ENCODE data around the gene YEATS2. TPM values are rescaled to one million over a fixed set of nuclear protein-coding genes. Genes with fewer than 3 reads are reported as not detected.
"Not testable (repeated sequence)": the region's sequence is repeated elsewhere in the genome, so short reads cannot be mapped to it uniquely, and the experiment has no call there.

YEATS2 gene
- polyA plus RNA-seq, 2 donors, result 5.8 to 9.0 TPM

GRCh38 chr3:183782576-183783276 is 85.1 kb downstream of the YEATS2 start:
- 75 to 85% methylated on average over 7 of the region's 7 CpGs for WGBS, 2 donors
- Histone ChIP-seq H3K27me3 (ENCODE audit: control insufficient read depth in 1 of 2, insufficient read depth in 2 of 2, low read length in 2 of 2) (no peaks in the 10 kb centered on the region), H3K9me3 (ENCODE audit: control insufficient read depth in 2 of 2, insufficient read depth in 1 of 2, low read depth in 1 of 2, low read length in 1 of 2) (no peaks in the 10 kb centered on the region), H3K4me1 (ENCODE audit: control insufficient read depth in 2 of 2, insufficient read depth in 2 of 2, low read length in 1 of 2) (no peaks in the 10 kb centered on the region), H3K36me3 (ENCODE audit: control insufficient read depth in 2 of 2, insufficient read depth in 2 of 2, low read length in 1 of 2) (peaks cover 8 to 12% of the 10 kb centered on the region in 2 donors), H3K4me3 (ENCODE audit: low read depth in 1 of 2, low read length in 2 of 2) (no peak overlapping the region), H3K27ac (ENCODE audit: low read depth in 2 of 2, low read length in 1 of 2) (no peak overlapping the region)

- H3K4me1 ChIP-seq (ENCODE audit: control insufficient read depth in 2 of 2, insufficient read depth in 2 of 2, low read length in 1 of 2); H3K27me3 ChIP-seq (ENCODE audit: control insufficient read depth in 1 of 2, insufficient read depth in 2 of 2, low read length in 2 of 2); H3K4me3 ChIP-seq (ENCODE audit: low read depth in 1 of 2, low read length in 2 of 2); H3K27ac ChIP-seq (ENCODE audit: low read depth in 2 of 2, low read length in 1 of 2); H3K9me3 ChIP-seq (ENCODE audit: control insufficient read depth in 2 of 2, insufficient read depth in 1 of 2, low read depth in 1 of 2, low read length in 1 of 2): not testable (repeated sequence)
- 90 to 93% methylated on average over 10 of the region's 10 CpGs for WGBS, 2 donors
- peaks cover 8 to 12% of the 10 kb centered on the region in 2 donors for H3K36me3 ChIP-seq (ENCODE audit: control insufficient read depth in 2 of 2, insufficient read depth in 2 of 2, low read length in 1 of 2)
These were observed 86.9 kb downstream of the YEATS2 start for GRCh38 chr3:183784503-183784902.

GRCh38 chr3:183789826-183790225 is 92.2 kb downstream of the YEATS2 start:
- WGBS, 2 donors, result 86% methylated on average over 4 of the region's 4 CpGs
- Histone ChIP-seq H3K36me3 (ENCODE audit: control insufficient read depth in 2 of 2, insufficient read depth in 2 of 2, low read length in 1 of 2) (peaks cover 5 to 11% of the 10 kb centered on the region in 2 donors), H3K27me3 (ENCODE audit: control insufficient read depth in 1 of 2, insufficient read depth in 2 of 2, low read length in 2 of 2) (no peaks in the 10 kb centered on the region), H3K4me1 (ENCODE audit: control insufficient read depth in 2 of 2, insufficient read depth in 2 of 2, low read length in 1 of 2) (no peaks in the 10 kb centered on the region), H3K9me3 (ENCODE audit: control insufficient read depth in 2 of 2, insufficient read depth in 1 of 2, low read depth in 1 of 2, low read length in 1 of 2) (no peaks in the 10 kb centered on the region), H3K27ac (ENCODE audit: low read depth in 2 of 2, low read length in 1 of 2) (no peak overlapping the region), H3K4me3 (ENCODE audit: low read depth in 1 of 2, low read length in 2 of 2) (no peak overlapping the region)

- Histone ChIP-seq H3K36me3 (ENCODE audit: control insufficient read depth in 2 of 2, insufficient read depth in 2 of 2, low read length in 1 of 2) (peaks cover 5 to 11% of the 10 kb centered on the region in 2 donors), H3K27me3 (ENCODE audit: control insufficient read depth in 1 of 2, insufficient read depth in 2 of 2, low read length in 2 of 2) (no peaks in the 10 kb centered on the region), H3K4me1 (ENCODE audit: control insufficient read depth in 2 of 2, insufficient read depth in 2 of 2, low read length in 1 of 2) (no peaks in the 10 kb centered on the region), H3K27ac (ENCODE audit: low read depth in 2 of 2, low read length in 1 of 2) (no peak overlapping the region), H3K4me3 (ENCODE audit: low read depth in 1 of 2, low read length in 2 of 2) (no peak overlapping the region), H3K9me3 (ENCODE audit: control insufficient read depth in 2 of 2, insufficient read depth in 1 of 2, low read depth in 1 of 2, low read length in 1 of 2) (no peaks in the 10 kb centered on the region)
- 95 to 96% methylated on average over 16 of the region's 16 CpGs for WGBS, 2 donors
These were observed 93.1 kb downstream of the YEATS2 start for GRCh38 chr3:183790700-183791099.

GRCh38 chr3:183792976-183793375 is 95.4 kb downstream of the YEATS2 start:
- 91 to 93% methylated on average over 6 of the region's 6 CpGs for WGBS, 2 donors
- no peaks in the 10 kb centered on the region for H3K4me1 ChIP-seq (ENCODE audit: control insufficient read depth in 2 of 2, insufficient read depth in 2 of 2, low read length in 1 of 2)
- H3K27me3 ChIP-seq (ENCODE audit: control insufficient read depth in 1 of 2, insufficient read depth in 2 of 2, low read length in 2 of 2), result no peaks in the 10 kb centered on the region
- H3K36me3 ChIP-seq (ENCODE audit: control insufficient read depth in 2 of 2, insufficient read depth in 2 of 2, low read length in 1 of 2), result peaks cover 3 to 13% of the 10 kb centered on the region in 2 donors
- H3K4me3 ChIP-seq (ENCODE audit: low read depth in 1 of 2, low read length in 2 of 2), result no peak overlapping the region
- H3K27ac ChIP-seq (ENCODE audit: low read depth in 2 of 2, low read length in 1 of 2), result no peak overlapping the region
- H3K9me3 ChIP-seq (ENCODE audit: control insufficient read depth in 2 of 2, insufficient read depth in 1 of 2, low read depth in 1 of 2, low read length in 1 of 2), result no peaks in the 10 kb centered on the region

- Histone ChIP-seq H3K27me3 (ENCODE audit: control insufficient read depth in 1 of 2, insufficient read depth in 2 of 2, low read length in 2 of 2) (no peaks in the 10 kb centered on the region), H3K27ac (ENCODE audit: low read depth in 2 of 2, low read length in 1 of 2) (no peak overlapping the region), H3K4me1 (ENCODE audit: control insufficient read depth in 2 of 2, insufficient read depth in 2 of 2, low read length in 1 of 2) (no peaks in the 10 kb centered on the region), H3K36me3 (ENCODE audit: control insufficient read depth in 2 of 2, insufficient read depth in 2 of 2, low read length in 1 of 2) (peaks cover 5 to 16% of the 10 kb centered on the region in 2 donors), H3K4me3 (ENCODE audit: low read depth in 1 of 2, low read length in 2 of 2) (no peak overlapping the region), H3K9me3 (ENCODE audit: control insufficient read depth in 2 of 2, insufficient read depth in 1 of 2, low read depth in 1 of 2, low read length in 1 of 2) (no peaks in the 10 kb centered on the region)
- 92 to 97% methylated on average over 4 of the region's 4 CpGs for WGBS, 2 donors
These were observed 96.9 kb downstream of the YEATS2 start for GRCh38 chr3:183794452-183794851.

- Histone ChIP-seq H3K36me3 (ENCODE audit: control insufficient read depth in 2 of 2, insufficient read depth in 2 of 2, low read length in 1 of 2) (peaks cover 9 to 21% of the 10 kb centered on the region in 2 donors), H3K27me3 (ENCODE audit: control insufficient read depth in 1 of 2, insufficient read depth in 2 of 2, low read length in 2 of 2) (no peaks in the 10 kb centered on the region), H3K9me3 (ENCODE audit: control insufficient read depth in 2 of 2, insufficient read depth in 1 of 2, low read depth in 1 of 2, low read length in 1 of 2) (no peaks in the 10 kb centered on the region), H3K27ac (ENCODE audit: low read depth in 2 of 2, low read length in 1 of 2) (no peak overlapping the region), H3K4me1 (ENCODE audit: control insufficient read depth in 2 of 2, insufficient read depth in 2 of 2, low read length in 1 of 2) (no peaks in the 10 kb centered on the region), H3K4me3 (ENCODE audit: low read depth in 1 of 2, low read length in 2 of 2) (no peak overlapping the region)
- WGBS, 2 donors, result 89 to 96% methylated on average over 6 of the region's 6 CpGs
These were observed 98.8 kb downstream of the YEATS2 start for GRCh38 chr3:183796372-183796771.

GRCh38 chr3:183797996-183798395 is 100.4 kb downstream of the YEATS2 start:
- H3K36me3 ChIP-seq (ENCODE audit: control insufficient read depth in 2 of 2, insufficient read depth in 2 of 2, low read length in 1 of 2), result peaks cover 9 to 25% of the 10 kb centered on the region in 2 donors
- H3K9me3 ChIP-seq (ENCODE audit: control insufficient read depth in 2 of 2, insufficient read depth in 1 of 2, low read depth in 1 of 2, low read length in 1 of 2), result no peaks in the 10 kb centered on the region
- no peak overlapping the region for H3K4me3 ChIP-seq (ENCODE audit: low read depth in 1 of 2, low read length in 2 of 2)
- no peaks in the 10 kb centered on the region for H3K27me3 ChIP-seq (ENCODE audit: control insufficient read depth in 1 of 2, insufficient read depth in 2 of 2, low read length in 2 of 2)
- H3K4me1 ChIP-seq (ENCODE audit: control insufficient read depth in 2 of 2, insufficient read depth in 2 of 2, low read length in 1 of 2), result no peaks in the 10 kb centered on the region
- 91 to 93% methylated on average over 9 of the region's 9 CpGs for WGBS, 2 donors
- H3K27ac ChIP-seq (ENCODE audit: low read depth in 2 of 2, low read length in 1 of 2), result no peak overlapping the region

GRCh38 chr3:183799461-183799860 is 101.9 kb downstream of the YEATS2 start:
- no peaks in the 10 kb centered on the region for H3K27me3 ChIP-seq (ENCODE audit: control insufficient read depth in 1 of 2, insufficient read depth in 2 of 2, low read length in 2 of 2)
- peaks cover 15 to 31% of the 10 kb centered on the region in 2 donors for H3K36me3 ChIP-seq (ENCODE audit: control insufficient read depth in 2 of 2, insufficient read depth in 2 of 2, low read length in 1 of 2)
- WGBS, 2 donors, result 91 to 98% methylated on average over 5 of the region's 5 CpGs

GRCh38 chr3:183800243-183800863 is 102.8 kb downstream of the YEATS2 start:
- Histone ChIP-seq H3K36me3 (ENCODE audit: control insufficient read depth in 2 of 2, insufficient read depth in 2 of 2, low read length in 1 of 2) (peaks cover 16 to 36% of the 10 kb centered on the region in 2 donors), H3K4me3 (ENCODE audit: low read depth in 1 of 2, low read length in 2 of 2) (no peak overlapping the region)
- WGBS, 2 donors, result 86 to 90% methylated on average over 8 of the region's 8 CpGs

More at GRCh38 chr3:183799461-183799860, 101.9 kb downstream of the YEATS2 start:
- Histone ChIP-seq H3K4me1 (ENCODE audit: control insufficient read depth in 2 of 2, insufficient read depth in 2 of 2, low read length in 1 of 2) (no peaks in the 10 kb centered on the region), H3K9me3 (ENCODE audit: control insufficient read depth in 2 of 2, insufficient read depth in 1 of 2, low read depth in 1 of 2, low read length in 1 of 2) (no peaks in the 10 kb centered on the region), H3K27ac (ENCODE audit: low read depth in 2 of 2, low read length in 1 of 2) (no peak overlapping the region), H3K4me3 (ENCODE audit: low read depth in 1 of 2, low read length in 2 of 2) (no peak overlapping the region)

More at GRCh38 chr3:183800243-183800863, 102.8 kb downstream of the YEATS2 start:
- Histone ChIP-seq H3K4me1 (ENCODE audit: control insufficient read depth in 2 of 2, insufficient read depth in 2 of 2, low read length in 1 of 2) (no peaks in the 10 kb centered on the region), H3K27me3 (ENCODE audit: control insufficient read depth in 1 of 2, insufficient read depth in 2 of 2, low read length in 2 of 2) (no peaks in the 10 kb centered on the region), H3K27ac (ENCODE audit: low read depth in 2 of 2, low read length in 1 of 2) (no peak overlapping the region), H3K9me3 (ENCODE audit: control insufficient read depth in 2 of 2, insufficient read depth in 1 of 2, low read depth in 1 of 2, low read length in 1 of 2) (no peaks in the 10 kb centered on the region)

All from esophagus (tissue), 2 donors.